ENCODE measurements around the gene TUBB. TPM values are rescaled to one million over a fixed set of nuclear protein-coding genes. Genes with fewer than 3 reads are reported as not detected.

TUBB gene
- total and polyA plus RNA-seq, 9 of the 15 experiments (the other 6 are each of a cell fraction or from before 2014, with no cell fraction given): 971 to 2,870 (median 1,478) TPM

- TF ChIP-seq NFE2 (IDR thresholded peaks at IDR 0.05; ENCODE audit: low read depth) (peak; percentile 28; the same call in 1 of the 2 replicates), STAT6 (CRISPR knock-in tag; IDR thresholded peaks at IDR 0.05) (no peak), GABPA (tag; conservative IDR thresholded peaks at IDR 0.05; ENCODE audit: low read depth) (peak; percentile 96), POLR2A (conservative IDR thresholded peaks at IDR 0.05) (peak; percentile 85), ERF (CRISPR knock-in tag; IDR thresholded peaks at IDR 0.05) (peak; percentile 91; the same call in 1 of the 2 replicates), CBX3 (IDR thresholded peaks at IDR 0.05; ENCODE audit: borderline replicate concordance in 1 of 2, low read length in 2 of 2) (peak in 1 of 2 experiments; percentile 62; a peak in 1 of 3 replicates), ZNF445 (CRISPR knock-in tag; IDR thresholded peaks at IDR 0.05; ENCODE audit: low read depth) (no peak), ZMIZ1 (IDR thresholded peaks at IDR 0.05; ENCODE audit: low read depth in 2 of 2, low read length in 2 of 2) (peak in 1 of 2 experiments; percentile 73; a peak in 2 of 4 replicates), RAD51 (IDR thresholded peaks at IDR 0.05; ENCODE audit: borderline replicate concordance, low read depth) (0 out of 2 replicates have a peak, but pooled peaks have one; percentile 10), ETS2 (tag; IDR thresholded peaks at IDR 0.05; ENCODE audit: borderline replicate concordance, poor library complexity, severe bottlenecking) (no peak), ETV6 (IDR thresholded peaks at IDR 0.05; ENCODE audit: borderline replicate concordance in 1 of 2, low read depth in 2 of 2, low read length in 1 of 2) (peak; percentile 95 to 98), ETV6 (CRISPR knock-in tag; IDR thresholded peaks at IDR 0.05; ENCODE audit: borderline replicate concordance) (no peak), NR3C1 (CRISPR knock-in tag; IDR thresholded peaks at IDR 0.05) (no peak), SFPQ (IDR thresholded peaks at IDR 0.05; ENCODE audit: low read depth, low read length) (no peak), SMC3 (conservative IDR thresholded peaks at IDR 0.05; ENCODE audit: insufficient read depth, low read depth, low read length) (peak; percentile 5; the same call in 1 of the 2 replicates), SNIP1 (IDR thresholded peaks at IDR 0.05; ENCODE audit: low read depth) (no peak), SMARCB1 (IDR thresholded peaks at IDR 0.05; ENCODE audit: insufficient read length, low read depth) (no peak), HDGF (IDR thresholded peaks at IDR 0.05) (0 out of 2 replicates have a peak, but pooled peaks have one; percentile 25), CAMTA2 (CRISPR knock-in tag; conservative IDR thresholded peaks at IDR 0.05) (no peak)
Measured at GRCh38 chr6:30682143-30683117, 37.7 kb upstream of the TUBB start (continued).

Data from K562 (cell line).